CD4-positive, alpha-beta T cell treated with Interleukin-12 subunit alpha and Interleukin-12 subunit beta, for 1 hour (primary cell): ENCODE results near the gene POLQ.
"Not testable (repeated sequence)": the region's sequence is repeated elsewhere in the genome, so short reads cannot be mapped to it uniquely, and the experiment has no call there.

ENCODE experiments used
- DNase-seq: peaks from one replicate; pipeline ENCODE4 v3.0.0-alpha.2; 2020

The POLQ gene

GRCh38 chr3:121545574-121546455 is at the start of gene POLQ:
TSS of gene POLQ (minus strand) at chr3:121545988. CDS start at chr3:121545877, 111 bp downstream.
- DNase-seq, result peak; percentile 90

GRCh38 chr3:121594850-121595249 is 49.1 kb upstream of the POLQ start:
- DNase-seq, result no peak

GRCh38 chr3:121593806-121594205 is 48.0 kb upstream of the POLQ start:
- DNase-seq, result not testable (repeated sequence)

- DNase-seq, result no peak
These were observed 47.3 kb upstream of the POLQ start, which contains the start of gene FBXO40 for GRCh38 chr3:121592856-121593702. TSS of gene FBXO40 (plus strand) at chr3:121593379. CDS start at chr3:121620576, 27,197 bp downstream.

GRCh38 chr3:121584418-121584817 is 38.6 kb upstream of the POLQ start:
- DNase-seq, result no peak

- DNase-seq, result no peak
These were observed 35.9 kb upstream of the POLQ start for GRCh38 chr3:121581691-121582090.

- no peak for DNase-seq
These were observed 28.7 kb upstream of the POLQ start for GRCh38 chr3:121574449-121574848.

GRCh38 chr3:121567649-121568048 is 21.9 kb upstream of the POLQ start, which contains the start of gene ARGFX:
TSS of gene ARGFX (plus strand) at chr3:121567949. CDS start at chr3:121570714, 2,765 bp downstream.
- no peak for DNase-seq

- no peak for DNase-seq
These were observed 21.0 kb upstream of the POLQ start for GRCh38 chr3:121566773-121567172.

GRCh38 chr3:121562148-121562547 is 16.4 kb upstream of the POLQ start:
- DNase-seq, result no peak

GRCh38 chr3:121557426-121557934 is 11.7 kb upstream of the POLQ start:
- no peak for DNase-seq

GRCh38 chr3:121552797-121553196 is 7.0 kb upstream of the POLQ start:
- no peak for DNase-seq

GRCh38 chr3:121552379-121552778 is 6.6 kb upstream of the POLQ start:
- DNase-seq, result no peak

- no peak for DNase-seq
These were observed 677 bp downstream of the POLQ start for GRCh38 chr3:121545049-121545573.

GRCh38 chr3:121542924-121543323 is 2.9 kb downstream of the POLQ start:
- DNase-seq, result no peak

GRCh38 chr3:121531269-121531668 is 14.5 kb downstream of the POLQ start:
- DNase-seq, result no peak

- no peak for DNase-seq
These were observed 16.5 kb downstream of the POLQ start for GRCh38 chr3:121529308-121529707.

GRCh38 chr3:121520510-121520909 is 25.3 kb downstream of the POLQ start:
- DNase-seq, result no peak

GRCh38 chr3:121517953-121518655 is 27.7 kb downstream of the POLQ start:
- DNase-seq, result no peak

GRCh38 chr3:121515862-121516261 is 29.9 kb downstream of the POLQ start:
- DNase-seq, result no peak

GRCh38 chr3:121515313-121515712 is 30.5 kb downstream of the POLQ start:
- no peak for DNase-seq

GRCh38 chr3:121514496-121514895 is 31.3 kb downstream of the POLQ start:
- DNase-seq, result no peak
